Sigmoid colon (tissue), 4 donors: ENCODE data around the gene CITED2.

Source experiments
- CTCF ChIP-seq, 4 experiments: fragments of 450-650 bp in 3 of 4; fragments of 200-600 bp in 1 of 4; IDR thresholded peaks; one replicate each; pipeline ENCODE4 v1.5.1; 2016 to 2019; ENCODE audit warnings: antibody characterized with exemption in 4 of 4, mild to moderate bottlenecking in 3 of 4, moderate library complexity in 2 of 4
- EP300 ChIP-seq, 4 donors: sonication (generic); formaldehyde crosslinking; IDR thresholded peaks; one replicate each; pipeline ENCODE4 v1.6.1; 2017; ENCODE audit warnings: antibody characterized with exemption in 4 of 4
- POLR2A ChIP-seq, 2 donors: fragments of 450-650 bp; IDR thresholded peaks; one replicate each; pipeline ENCODE4 v1.6.1; 2016; ENCODE audit warnings: antibody characterized with exemption in 2 of 2, mild to moderate bottlenecking in 2 of 2, moderate library complexity in 2 of 2

DNA sequence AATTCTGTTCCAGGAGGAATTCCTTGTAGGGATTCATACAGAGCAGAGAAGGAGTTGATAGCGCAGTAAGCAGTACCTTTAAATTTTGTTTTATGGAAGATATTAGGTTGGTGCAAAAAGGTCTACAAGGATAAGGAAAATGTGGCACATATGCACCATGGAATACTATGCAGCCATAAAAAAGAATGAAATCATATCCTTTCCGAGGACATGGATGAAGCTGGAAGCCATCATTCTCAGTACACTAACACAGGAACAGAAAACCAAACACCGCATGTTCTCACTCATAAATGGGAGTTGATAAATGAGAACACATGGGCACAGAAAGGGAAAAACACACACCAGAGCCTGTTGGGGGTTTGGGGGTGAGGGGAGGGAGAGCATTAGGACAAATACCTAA, 45.2 kb downstream of the CITED2 start:
- TF ChIP-seq POLR2A (IDR thresholded peaks at IDR 0.05) (no peak), CTCF (IDR thresholded peaks at IDR 0.05) (no peak), EP300 (IDR thresholded peaks at IDR 0.05) (no peak)
